SK-N-SH (cell line): ENCODE data around the gene FLT3LG.

Source experiments
- CHD2 ChIP-seq: fragments of 150-350 bp; IDR thresholded peaks from 2 replicates; pipeline ENCODE4 v1.6.1; 2018; ENCODE audit warnings: low read length; ENCODE audit not compliant: partially characterized antibody
- CTCF ChIP-seq: fragments of 200-600 bp; sonication (generic); IDR thresholded peaks from 2 replicates; pipeline ENCODE4 v1.6.1; 2017; ENCODE audit warnings: antibody characterized with exemption, mild to moderate bottlenecking, moderate library complexity
- EP300 ChIP-seq, 2 experiments: IDR thresholded peaks; 2 replicates each; pipeline versions ENCODE4 v1.4.0 to v1.6.1; 2012; ENCODE audit warnings: borderline replicate concordance in 1 of 2, low read depth in 1 of 2, low read length in 1 of 2
- FOXM1 ChIP-seq: IDR thresholded peaks from 2 replicates; pipeline ENCODE4 v1.4.0; 2012; ENCODE audit warnings: low read depth, mild to moderate bottlenecking
- JUND ChIP-seq: IDR thresholded peaks from 2 replicates; pipeline ENCODE4 v1.4.0; 2012
- MAX ChIP-seq: IDR thresholded peaks from 2 replicates; pipeline ENCODE4 v1.4.0; 2012; ENCODE audit warnings: low read depth
- NRF1 ChIP-seq: IDR thresholded peaks from 2 replicates; pipeline ENCODE4 v1.6.1; 2012; ENCODE audit warnings: low read depth, mild to moderate bottlenecking, low read length
- RAD21 ChIP-seq: IDR thresholded peaks from 2 replicates; pipeline ENCODE4 v1.6.1; 2012; ENCODE audit warnings: mild to moderate bottlenecking, low read length
- REST ChIP-seq: IDR thresholded peaks from 2 replicates; pipeline ENCODE4 v1.6.1; 2012; ENCODE audit warnings: mild to moderate bottlenecking, low read depth, low read length, moderate library complexity
- RFX5 ChIP-seq: IDR thresholded peaks from 2 replicates; pipeline ENCODE4 v1.6.1; 2012; ENCODE audit warnings: mild to moderate bottlenecking, improper control_type of control experiment, low read length
- TAF1 ChIP-seq: IDR thresholded peaks from 2 replicates; pipeline ENCODE4 v1.6.1; 2012; ENCODE audit warnings: low read depth, mild to moderate bottlenecking, low read length, moderate library complexity, borderline replicate concordance

- TF ChIP-seq CTCF (no peak), FOXM1 (no peak), REST (no peak), JUND (no peak), RFX5 (no peak), MAX (no peak), RAD21 (no peak), NRF1 (no peak), TAF1 (no peak), EP300 (IDR thresholded peaks at IDR 0.05; ENCODE audit: borderline replicate concordance in 1 of 2, low read depth in 1 of 2, low read length in 1 of 2) (no peak), CHD2 (no peak)
Measured at GRCh38 chr19:49430172-49430677, 43.8 kb upstream of the FLT3LG start.
